Effector memory CD8-positive, alpha-beta T cell (primary cell): ENCODE measurements around the gene MCF2L2.

Experiments
- ATAC-seq: fragments of 150-1000 bp; cut with Tn5 transposase; replicated peaks from 2 replicates; pipeline ENCODE4 v1.10.0; 2021; ENCODE audit warnings: mild to moderate bottlenecking, moderate library complexity
- DNase-seq, 3 experiments: peaks; one replicate each; pipeline ENCODE4 v3.0.0; 2021
- H3K27ac Mint-ChIP-seq, 2 donors: one replicate each; pipeline ENCODE4 v1.8.0; 2022; ENCODE audit warnings: mild to moderate bottlenecking in 2 of 2, mixed read lengths in 2 of 2, moderate library complexity in 2 of 2
- H3K27me3 Mint-ChIP-seq, 2 donors: one replicate each; pipeline ENCODE4 v1.8.0; 2022; ENCODE audit warnings: mixed read lengths in 2 of 2
- H3K36me3 Mint-ChIP-seq: one replicate; pipeline ENCODE4 v1.8.0; 2022; ENCODE audit warnings: mild to moderate bottlenecking, moderate library complexity, mixed read lengths; ENCODE audit not compliant: insufficient read depth
- H3K4me1 Mint-ChIP-seq, 2 donors: one replicate each; pipeline ENCODE4 v1.8.0; 2022; ENCODE audit warnings: low read depth in 2 of 2, mixed read lengths in 2 of 2
- H3K4me3 Mint-ChIP-seq, 2 donors: one replicate each; pipeline ENCODE4 v1.8.0; 2022; ENCODE audit warnings: mild to moderate bottlenecking in 2 of 2, mixed read lengths in 2 of 2, moderate library complexity in 2 of 2
- H3K9me3 Mint-ChIP-seq, 2 donors: one replicate each; pipeline ENCODE4 v1.8.0; 2022; ENCODE audit warnings: mixed read lengths in 2 of 2

Gene MCF2L2

GRCh38 chr3:183202004-183202722, 226.3 kb downstream of the MCF2L2 start:
- H3K27me3 Mint-ChIP-seq = no peaks in the 10 kb centered on the region
- peak overlapping the region; percentile 17 to 72 for H3K27ac Mint-ChIP-seq
- peak overlapping the region; percentile 44 to 62 for H3K4me3 Mint-ChIP-seq
- H3K4me1 Mint-ChIP-seq = peaks cover 8 to 13% of the 10 kb centered on the region in 2 donors
- DNase-seq (peak in 2 of 3 experiments; percentile 7 to 12), ATAC-seq (peak; percentile 86)
- peaks cover 0 to 1% of the 10 kb centered on the region in 2 donors for H3K9me3 Mint-ChIP-seq
- no peaks in the 10 kb centered on the region for H3K36me3 Mint-ChIP-seq

- Mint-ChIP-seq H3K9me3 (peaks cover 0 to 1% of the 10 kb centered on the region in 2 donors), H3K27me3 (no peaks in the 10 kb centered on the region), H3K4me3 (no peak overlapping the region), H3K4me1 (peaks cover 8 to 13% of the 10 kb centered on the region in 2 donors), H3K36me3 (no peaks in the 10 kb centered on the region), H3K27ac (no peak overlapping the region)
- DNase-seq (no peak), ATAC-seq (no peak)
Observed at GRCh38 chr3:183198939-183199338, 229.5 kb downstream of the MCF2L2 start.

- ATAC-seq (no peak), DNase-seq (no peak)
- Mint-ChIP-seq H3K36me3 (no peaks in the 10 kb centered on the region), H3K27me3 (no peaks in the 10 kb centered on the region), H3K27ac (no peak overlapping the region), H3K9me3 (no peaks in the 10 kb centered on the region), H3K4me1 (peaks cover 8 to 12% of the 10 kb centered on the region in 2 donors), H3K4me3 (no peak overlapping the region)
Observed at GRCh38 chr3:183197734-183198133, 230.7 kb downstream of the MCF2L2 start.

GRCh38 chr3:183195266-183195665, 233.2 kb downstream of the MCF2L2 start:
- H3K36me3 Mint-ChIP-seq = no peaks in the 10 kb centered on the region
- DNase-seq = no peak
- H3K4me3 Mint-ChIP-seq = no peak overlapping the region
- no peaks in the 10 kb centered on the region for H3K27me3 Mint-ChIP-seq
- no peak overlapping the region for H3K27ac Mint-ChIP-seq
- no peak for ATAC-seq
- H3K9me3 Mint-ChIP-seq = no peaks in the 10 kb centered on the region
- H3K4me1 Mint-ChIP-seq = no peaks in the 10 kb centered on the region

- Mint-ChIP-seq H3K36me3 (no peaks in the 10 kb centered on the region), H3K27ac (peak overlapping the region in 1 of 2 donors; percentile 7), H3K4me3 (no peak overlapping the region), H3K27me3 (no peaks in the 10 kb centered on the region), H3K4me1 (no peaks in the 10 kb centered on the region), H3K9me3 (no peaks in the 10 kb centered on the region)
- no peak for DNase-seq
- no peak for ATAC-seq
Observed at GRCh38 chr3:183193762-183194689, 234.4 kb downstream of the MCF2L2 start.

- Mint-ChIP-seq H3K27ac (peak overlapping the region in 1 of 2 donors; percentile 15), H3K9me3 (no peaks in the 10 kb centered on the region), H3K4me1 (no peaks in the 10 kb centered on the region), H3K27me3 (no peaks in the 10 kb centered on the region), H3K36me3 (no peaks in the 10 kb centered on the region), H3K4me3 (no peak overlapping the region)
- DNase-seq (no peak), ATAC-seq (no peak)
Observed at GRCh38 chr3:183192650-183193300, 235.6 kb downstream of the MCF2L2 start.

- DNase-seq (no peak), ATAC-seq (no peak)
- Mint-ChIP-seq H3K4me3 (no peak overlapping the region), H3K36me3 (no peaks in the 10 kb centered on the region), H3K27me3 (no peaks in the 10 kb centered on the region), H3K27ac (no peak overlapping the region), H3K9me3 (no peaks in the 10 kb centered on the region), H3K4me1 (no peaks in the 10 kb centered on the region)
Observed at GRCh38 chr3:183189641-183190040, 238.8 kb downstream of the MCF2L2 start.

- Mint-ChIP-seq H3K4me1 (no peaks in the 10 kb centered on the region), H3K36me3 (no peaks in the 10 kb centered on the region), H3K4me3 (no peak overlapping the region), H3K27me3 (no peaks in the 10 kb centered on the region), H3K9me3 (no peaks in the 10 kb centered on the region), H3K27ac (no peak overlapping the region)
- DNase-seq = no peak
- peak; percentile 47 for ATAC-seq
Observed at GRCh38 chr3:183188895-183189462, 239.4 kb downstream of the MCF2L2 start.

- ATAC-seq = no peak
- no peaks in the 10 kb centered on the region for H3K36me3 Mint-ChIP-seq
- no peaks in the 10 kb centered on the region for H3K4me1 Mint-ChIP-seq
- H3K27ac Mint-ChIP-seq = no peak overlapping the region
- DNase-seq = no peak
- peaks cover 0 to 9% of the 10 kb centered on the region in 2 donors for H3K27me3 Mint-ChIP-seq
- no peaks in the 10 kb centered on the region for H3K9me3 Mint-ChIP-seq
- H3K4me3 Mint-ChIP-seq = no peak overlapping the region
Observed at GRCh38 chr3:183185696-183186095, 242.7 kb downstream of the MCF2L2 start.

GRCh38 chr3:183182732-183183610, 245.4 kb downstream of the MCF2L2 start:
- Mint-ChIP-seq H3K9me3 (no peaks in the 10 kb centered on the region), H3K27me3 (peaks cover 14 to 27% of the 10 kb centered on the region in 2 donors), H3K4me1 (peaks cover 4 to 13% of the 10 kb centered on the region in 2 donors), H3K36me3 (peaks cover 3% of the 10 kb centered on the region), H3K4me3 (no peak overlapping the region), H3K27ac (no peak overlapping the region)
- ATAC-seq (no peak), DNase-seq (no peak)

- Mint-ChIP-seq H3K9me3 (no peaks in the 10 kb centered on the region), H3K27ac (no peak overlapping the region), H3K36me3 (peaks cover 3% of the 10 kb centered on the region), H3K4me1 (peaks cover 4 to 13% of the 10 kb centered on the region in 2 donors), H3K4me3 (no peak overlapping the region), H3K27me3 (peaks cover 14 to 27% of the 10 kb centered on the region in 2 donors)
- ATAC-seq (no peak), DNase-seq (no peak)
Observed at GRCh38 chr3:183182073-183182472, 246.3 kb downstream of the MCF2L2 start.

- Mint-ChIP-seq H3K27ac (no peak overlapping the region), H3K9me3 (no peaks in the 10 kb centered on the region), H3K4me1 (peaks cover 4 to 13% of the 10 kb centered on the region in 2 donors), H3K36me3 (peaks cover 3% of the 10 kb centered on the region), H3K27me3 (peaks cover 16 to 31% of the 10 kb centered on the region in 2 donors), H3K4me3 (no peak overlapping the region)
- ATAC-seq (no peak), DNase-seq (no peak)
Observed at GRCh38 chr3:183181606-183182005, 246.8 kb downstream of the MCF2L2 start.
